Ovary (tissue), 3 donors: ENCODE measurements around the gene FAM234B.

Experiments used
- POLR2A ChIP-seq: fragments of 450-650 bp; IDR thresholded peaks from one replicate; pipeline ENCODE4 v1.6.1; 2017; ENCODE audit warnings: antibody characterized with exemption, mild to moderate bottlenecking, moderate library complexity
- TF ChIP-seq, protein P1 (sequence below), 3 donors: fragments of 450-650 bp in 2 of 3; fragments of 200-600 bp in 1 of 3; IDR thresholded peaks; one replicate each; pipeline versions ENCODE4 v1.5.1 to v1.8.0; 2016 to 2022; ENCODE audit warnings: antibody characterized with exemption in 3 of 3, mild to moderate bottlenecking in 1 of 3
- donor health status: DM: no; HTN: no; CAD: no.

DNA sequence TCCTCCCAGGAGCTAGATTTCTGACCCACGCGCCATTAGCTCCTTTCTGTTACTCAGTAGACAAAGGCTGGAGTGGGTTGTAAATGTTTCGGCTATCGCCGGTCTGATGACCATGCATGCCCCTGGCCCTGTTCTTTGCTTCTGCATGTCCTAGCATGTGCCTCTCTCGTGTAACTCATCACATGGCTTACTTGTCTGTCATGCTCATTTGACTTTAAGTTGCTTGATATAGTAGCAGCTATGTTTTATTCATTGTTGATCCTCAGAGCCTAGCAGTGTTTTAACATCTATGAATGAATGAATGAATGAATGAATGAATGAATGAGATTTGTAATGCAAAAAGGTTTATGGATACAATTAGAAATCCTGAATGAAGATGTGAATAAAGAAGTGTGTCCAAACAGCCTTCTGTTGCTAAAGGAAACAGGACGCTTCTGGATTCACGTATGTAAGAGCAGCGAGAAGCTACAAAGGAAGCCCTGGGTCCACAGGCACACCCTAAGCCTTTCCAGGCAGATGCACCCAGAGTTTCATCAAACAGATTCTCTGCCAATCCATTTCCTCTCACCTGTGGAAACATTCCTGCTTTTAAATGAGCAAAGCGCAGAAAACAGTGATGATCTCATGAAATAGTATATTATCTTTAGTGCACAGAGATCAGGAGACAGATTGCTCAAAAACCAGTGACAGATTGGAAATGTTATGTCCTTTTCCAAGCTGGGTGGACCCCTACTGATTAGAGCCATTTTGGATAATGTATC, 55.8 kb downstream of the FAM234B start:
- no peak for TF ChIP-seq POLR2A
- TF ChIP-seq, protein P1, sequence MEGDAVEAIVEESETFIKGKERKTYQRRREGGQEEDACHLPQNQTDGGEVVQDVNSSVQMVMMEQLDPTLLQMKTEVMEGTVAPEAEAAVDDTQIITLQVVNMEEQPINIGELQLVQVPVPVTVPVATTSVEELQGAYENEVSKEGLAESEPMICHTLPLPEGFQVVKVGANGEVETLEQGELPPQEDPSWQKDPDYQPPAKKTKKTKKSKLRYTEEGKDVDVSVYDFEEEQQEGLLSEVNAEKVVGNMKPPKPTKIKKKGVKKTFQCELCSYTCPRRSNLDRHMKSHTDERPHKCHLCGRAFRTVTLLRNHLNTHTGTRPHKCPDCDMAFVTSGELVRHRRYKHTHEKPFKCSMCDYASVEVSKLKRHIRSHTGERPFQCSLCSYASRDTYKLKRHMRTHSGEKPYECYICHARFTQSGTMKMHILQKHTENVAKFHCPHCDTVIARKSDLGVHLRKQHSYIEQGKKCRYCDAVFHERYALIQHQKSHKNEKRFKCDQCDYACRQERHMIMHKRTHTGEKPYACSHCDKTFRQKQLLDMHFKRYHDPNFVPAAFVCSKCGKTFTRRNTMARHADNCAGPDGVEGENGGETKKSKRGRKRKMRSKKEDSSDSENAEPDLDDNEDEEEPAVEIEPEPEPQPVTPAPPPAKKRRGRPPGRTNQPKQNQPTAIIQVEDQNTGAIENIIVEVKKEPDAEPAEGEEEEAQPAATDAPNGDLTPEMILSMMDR (IDR thresholded peaks at IDR 0.05): no peak
